IMR-90 (cell line): ENCODE data around the gene DRC7. TPM values are rescaled to one million over a fixed set of nuclear protein-coding genes. Genes with fewer than 3 reads are reported as not detected.

Experiments used
- ATAC-seq: fragments of 200-7000 bp; cut with Tn5 transposase; 2 replicates; pipeline ENCODE4 v1.9.1; 2020; ENCODE audit warnings: low read depth, mild to moderate bottlenecking, moderate library complexity
- BruUV-seq: library from RNA; stranded (reverse); fragments of 400-500 nt; replicated peaks from 2 replicates; lab custom pipeline; 2021; lab: Mats Ljungman, UMichigan
- CTCF ChIA-PET: fragments of 300-600 bp; formaldehyde crosslinking; extraction: SDS; loops from one replicate; lab custom pipeline; 2021; ENCODE audit warnings: antibody characterized with exemption; lab: Yijun Ruan, JAX
- POLR2A ChIA-PET: fragments of 300-600 bp; sonication (Branson Sonifier 250); formaldehyde crosslinking; loops from one replicate; lab custom pipeline; 2022; ENCODE audit warnings: antibody characterized with exemption; ENCODE audit not compliant: unreplicated experiment; lab: Charles Lee
- DNase-seq: peaks from one replicate; pipeline ENCODE4 v3.0.0; 2013
- H2AFZ ChIP-seq: replicated peaks from 2 replicates; pipeline ENCODE3; 2013; ENCODE audit warnings: low read length, mild to moderate bottlenecking; ENCODE audit not compliant: poor library complexity
- H2AK5ac ChIP-seq: 2 replicates; pipeline ENCODE4 v1.6.1; 2013; ENCODE audit warnings: low read depth, low read length, inconsistent platforms
- H2AK9ac ChIP-seq: replicated peaks from 2 replicates; pipeline ENCODE3; 2013; ENCODE audit warnings: mild to moderate bottlenecking, low read depth, low read length, moderate library complexity; ENCODE audit not compliant: poor library complexity
- H2BK120ac ChIP-seq: 2 replicates; pipeline ENCODE4 v1.6.1; 2013; ENCODE audit warnings: low read depth, low read length, inconsistent platforms
- H2BK15ac ChIP-seq: 3 replicates; pipeline ENCODE4 v1.6.1; 2013; ENCODE audit warnings: low read depth, low read length, inconsistent platforms
- H2BK20ac ChIP-seq: 2 replicates; pipeline ENCODE4 v1.6.1; 2013; ENCODE audit warnings: low read depth, mild to moderate bottlenecking, inconsistent platforms, low read length, moderate library complexity
- H2BK5ac ChIP-seq: 2 replicates; pipeline ENCODE4 v1.6.1; 2013; ENCODE audit warnings: mild to moderate bottlenecking, low read depth, low read length, inconsistent platforms; ENCODE audit not compliant: poor library complexity, severe bottlenecking
- H3K14ac ChIP-seq: replicated peaks from 2 replicates; pipeline ENCODE4 v1.6.1; 2013; ENCODE audit warnings: low read depth, low read length, inconsistent platforms
- H3K18ac ChIP-seq: 2 replicates; pipeline ENCODE4 v1.6.1; 2013; ENCODE audit warnings: low read depth, low read length, control low read depth
- H3K23ac ChIP-seq: 2 replicates; pipeline ENCODE4 v1.6.1; 2013; ENCODE audit warnings: low read depth, low read length, inconsistent platforms
- H3K27ac ChIP-seq: 2 replicates; pipeline ENCODE4 v1.5.1; 2013; ENCODE audit warnings: mild to moderate bottlenecking, control low read depth, low read length; ENCODE audit not compliant: insufficient read depth
- H3K27me3 ChIP-seq: 2 replicates; pipeline ENCODE4 v1.6.1; 2013; ENCODE audit warnings: low read length; ENCODE audit not compliant: control insufficient read depth, insufficient read depth
- H3K36me3 ChIP-seq: 2 replicates; pipeline ENCODE4 v1.6.1; 2013; ENCODE audit warnings: low read length, mixed read lengths; ENCODE audit not compliant: control insufficient read depth, insufficient read depth
- H3K4ac ChIP-seq: 2 replicates; pipeline ENCODE4 v1.6.1; 2013; ENCODE audit warnings: low read depth, low read length, inconsistent platforms
- H3K4me1 ChIP-seq: 2 replicates; pipeline ENCODE4 v1.6.1; 2013; ENCODE audit warnings: low read length, mixed read lengths; ENCODE audit not compliant: control insufficient read depth, insufficient read depth
- H3K4me2 ChIP-seq: 2 replicates; pipeline ENCODE4 v1.6.1; 2013; ENCODE audit warnings: low read depth, mild to moderate bottlenecking, control low read depth, low read length, moderate library complexity
- H3K4me3 ChIP-seq: 2 replicates; pipeline ENCODE4 v1.5.1; 2013; ENCODE audit warnings: low read depth, mild to moderate bottlenecking, control low read depth, low read length, moderate library complexity; ENCODE audit not compliant: insufficient read depth
- H3K56ac ChIP-seq: 2 replicates; pipeline ENCODE4 v1.6.1; 2013; ENCODE audit warnings: low read length, inconsistent platforms; ENCODE audit not compliant: insufficient read depth; ENCODE audit errors: extremely low read depth
- H3K79me1 ChIP-seq, 2 experiments: 2 replicates each; pipeline ENCODE4 v1.6.1; 2013; ENCODE audit warnings: low read length in 2 of 2, inconsistent platforms in 1 of 2, low read depth in 1 of 2
- H3K9ac ChIP-seq: 2 replicates; pipeline ENCODE4 v1.6.1; 2013; ENCODE audit warnings: low read depth, low read length, control low read depth
- H3K9me1 ChIP-seq: 2 replicates; pipeline ENCODE4 v1.6.1; 2013; ENCODE audit warnings: low read length, inconsistent platforms; ENCODE audit not compliant: insufficient read depth
- H3K9me3 ChIP-seq: 2 replicates; pipeline ENCODE4 v1.6.1; 2013; ENCODE audit warnings: low read length; ENCODE audit not compliant: control insufficient read depth, insufficient read depth
- H4K20me1 ChIP-seq: 2 replicates; pipeline ENCODE4 v1.6.1; 2013; ENCODE audit warnings: low read length, inconsistent platforms; ENCODE audit not compliant: insufficient read depth
- H4K5ac ChIP-seq: 2 replicates; pipeline ENCODE4 v1.6.1; 2013; ENCODE audit warnings: mild to moderate bottlenecking, low read depth, low read length, control low read depth
- H4K8ac ChIP-seq, 2 experiments: 2 replicates each; pipeline ENCODE4 v1.6.1; 2013; ENCODE audit warnings: low read depth in 2 of 2, low read length in 2 of 2, control low read depth in 1 of 2, inconsistent platforms in 1 of 2
- H4K91ac ChIP-seq: 2 replicates; pipeline ENCODE4 v1.6.1; 2013; ENCODE audit warnings: low read depth, low read length, inconsistent platforms; ENCODE audit not compliant: insufficient read depth
- BHLHE40 ChIP-seq: fragments of 150-350 bp; IDR thresholded peaks from 2 replicates; pipeline ENCODE4 v1.6.1; 2016; ENCODE audit warnings: mild to moderate bottlenecking, low read depth, low read length
- CEBPB ChIP-seq: IDR thresholded peaks from 2 replicates; pipeline ENCODE4 v1.6.1; 2012; ENCODE audit warnings: low read depth, low read length, improper control_type of control experiment
- CHD1 ChIP-seq: IDR thresholded peaks from 2 replicates; pipeline ENCODE4 v1.6.1; 2012; ENCODE audit warnings: low read depth, low read length, improper control_type of control experiment
- CTCF ChIP-seq: conservative IDR thresholded peaks from 2 replicates; pipeline ENCODE4 v1.5.1; 2012; ENCODE audit warnings: mild to moderate bottlenecking, low read depth, low read length, improper control_type of control experiment
- ELK1 ChIP-seq: fragments of 150-350 bp; IDR thresholded peaks from 2 replicates; pipeline ENCODE4 v1.6.1; 2016; ENCODE audit warnings: low read depth, mild to moderate bottlenecking, low read length, moderate library complexity, borderline replicate concordance
- FOS ChIP-seq: fragments of 150-350 bp; IDR thresholded peaks from 2 replicates; pipeline ENCODE4 v1.6.1; 2016; ENCODE audit warnings: low read depth, low read length
- MAFK ChIP-seq: IDR thresholded peaks from 2 replicates; pipeline ENCODE4 v1.6.1; 2012; ENCODE audit warnings: low read depth, low read length, improper control_type of control experiment
- MAZ ChIP-seq: IDR thresholded peaks from 2 replicates; pipeline ENCODE4 v1.6.1; 2012; ENCODE audit warnings: low read depth, mild to moderate bottlenecking, low read length, improper control_type of control experiment, moderate library complexity, borderline replicate concordance
- MXI1 ChIP-seq: IDR thresholded peaks from 2 replicates; pipeline ENCODE4 v1.6.1; 2012; ENCODE audit warnings: low read depth, mild to moderate bottlenecking, low read length, moderate library complexity, borderline replicate concordance
- NFE2L2 ChIP-seq: fragments of 150-350 bp; IDR thresholded peaks from 2 replicates; pipeline ENCODE4 v1.6.1; 2016; ENCODE audit warnings: low read depth, mild to moderate bottlenecking, low read length
- POLR2A ChIP-seq: IDR thresholded peaks from 2 replicates; pipeline ENCODE4 v1.6.1; 2012; ENCODE audit warnings: mild to moderate bottlenecking, low read depth, low read length
- RAD21 ChIP-seq: IDR thresholded peaks from 2 replicates; pipeline ENCODE4 v1.6.1; 2012; ENCODE audit warnings: low read length, improper control_type of control experiment
- RCOR1 ChIP-seq: IDR thresholded peaks from 2 replicates; pipeline ENCODE4 v1.6.1; 2012; ENCODE audit warnings: mild to moderate bottlenecking, low read length, improper control_type of control experiment; ENCODE audit not compliant: insufficient replicate concordance
- RFX5 ChIP-seq: IDR thresholded peaks from 2 replicates; pipeline ENCODE4 v1.8.0; 2012; ENCODE audit warnings: low read depth, mild to moderate bottlenecking, low read length, moderate library complexity
- SMC3 ChIP-seq: fragments of 150-350 bp; IDR thresholded peaks from 2 replicates; pipeline ENCODE4 v1.6.1; 2016; ENCODE audit warnings: low read depth, mild to moderate bottlenecking, antibody characterized with exemption, low read length, moderate library complexity
- USF2 ChIP-seq: fragments of 150-350 bp; IDR thresholded peaks from 2 replicates; pipeline ENCODE4 v1.6.1; 2017; ENCODE audit warnings: mild to moderate bottlenecking, antibody characterized with exemption, low read length, low read depth
- WGBS, 2 experiments: methylation state at CpG; one replicate each; pipeline versions ENCODE4 v1.1.5 to v1.1.7; 2013; ENCODE audit warnings: missing lambda C conversion rate in 2 of 2; ENCODE audit not compliant: insufficient read length in 1 of 2; ENCODE audit errors: extremely low coverage in 2 of 2; 5-methylcytosine and 5-hydroxymethylcytosine counted together
- dilution Hi-C: fragments of 300-500 bp; cut with HindIII; formaldehyde crosslinking; loops from one replicate; pipeline ENCODE4 v1.14.3; 2018; ENCODE audit warnings: low sequenced_read_pairs; ENCODE audit not compliant: unreplicated experiment
- in situ Hi-C: fragments of 300-500 bp; cut with MboI; formaldehyde crosslinking; loops from 3 replicates; pipeline ENCODE4 v1.14.3; 2019; ENCODE audit warnings: low sequenced_read_pairs, inconsistent platforms, mixed read lengths
- intact Hi-C: fragments of 100-400 bp; cut with micrococcal nuclease; formaldehyde crosslinking; loops from 2 replicates; pipeline ENCODE4 v1.10.0; 2022
- polyA plus RNA-seq, 3 experiments: library from polyadenylated mRNA; depleted of rRNA; stranded (reverse); fragments of >200 nt; gene quantifications; 2 replicates each; pipeline ENCODE4 v1.2.3, GENCODE V29; 2012; ENCODE audit warnings: low replicate concordance in 1 of 3
- total RNA-seq: library from RNA; depleted of rRNA; stranded (reverse); fragments of >200 nt; gene quantifications from 2 replicates; pipeline ENCODE4 v1.2.3, GENCODE V29; 2012

DRC7 gene
- total and polyA plus RNA-seq, 2 of the 4 experiments (the other 2 are of a cell fraction), result not detected

GRCh38 chr16:57738844-57739243 lies 44.2 kb downstream of the DRC7 start:
- dilution Hi-C loops (no loop called here), intact Hi-C loops (loop anchor here (5.0 kb wide), 3 partner anchors 147 to 388 kb away; partner anchors contain the start of gene CFAP20), in situ Hi-C loops (no loop called here)
- Histone ChIP-seq H3K14ac (no peak overlapping the region), H2BK120ac (no peak overlapping the region), H3K4me3 (no peak overlapping the region), H2AFZ (no peak overlapping the region), H3K4me1 (peaks cover 10% of the 10 kb centered on the region), H4K91ac (no peak overlapping the region), H3K56ac (no peak overlapping the region), H3K23ac (no peak overlapping the region), H3K79me1 (peaks cover 0 to 22% of the 10 kb centered on the region in 2 experiments; a peak in 2 of 4 replicates), H2BK5ac (no peak overlapping the region), H4K5ac (no peak overlapping the region), H3K36me3 (peaks cover 1% of the 10 kb centered on the region), H2BK15ac (no peak overlapping the region), H3K9me1 (peaks cover 3% of the 10 kb centered on the region; the same call in 1 of the 2 replicates), H2BK20ac (no peak overlapping the region), H4K8ac (no peak overlapping the region), H2AK5ac (no peak overlapping the region), H3K27ac (no peak overlapping the region), H3K9me3 (no peaks in the 10 kb centered on the region), H3K4me2 (no peak overlapping the region), H3K18ac (no peak overlapping the region), H4K20me1 (no peaks in the 10 kb centered on the region), H3K9ac (no peak overlapping the region), H2AK9ac (no peak overlapping the region), H3K4ac (no peak overlapping the region), H3K27me3 (no peaks in the 10 kb centered on the region)
- no peak for DNase-seq
- WGBS, 2 experiments, result 97% methylated on average over 5 of the region's 7 CpGs; no CpG with 5 or more reads in 1 of the 2 experiments
- ChIA-PET POLR2A (no interaction called here), CTCF (no interaction called here)
- BruUV-seq, result no TSS peak
- no peak for ATAC-seq
- TF ChIP-seq USF2, result no peak
- TF ChIP-seq MXI1, result no peak
- TF ChIP-seq ELK1, result no peak
- no peak for TF ChIP-seq RFX5
- no peak for TF ChIP-seq CTCF
- no peak for TF ChIP-seq MAZ
- TF ChIP-seq BHLHE40, result no peak
- TF ChIP-seq NFE2L2, result no peak
- no peak for TF ChIP-seq SMC3
- TF ChIP-seq RAD21, result no peak
- TF ChIP-seq POLR2A, result no peak
- no peak for TF ChIP-seq MAFK
- no peak for TF ChIP-seq CEBPB
- no peak for TF ChIP-seq FOS
- TF ChIP-seq CHD1, result no peak
- no peak for TF ChIP-seq RCOR1
